HG03558 (cell line): ENCODE results near the gene ITPKC.

ENCODE experiments used
- ATAC-seq: cut with Tn5 transposase; IDR thresholded peaks from one replicate; pipeline ENCODE4 v1.9.1; 2021; ENCODE audit warnings: moderate number of reproducible peaks; ENCODE audit not compliant: unreplicated experiment; ENCODE audit errors: extremely low read depth

Gene ITPKC

GRCh38 chr19:40689339-40690049, 27.4 kb upstream of the ITPKC start:
- ATAC-seq, result no peak

- ATAC-seq, result no peak
Observed at GRCh38 chr19:40690050-40690692, 26.7 kb upstream of the ITPKC start, which contains the start of gene NUMBL. Gene NUMBL (minus strand): TSS chr19:40690651. CDS start chr19:40690483, 168 bp downstream.

- no peak for ATAC-seq
Observed at GRCh38 chr19:40690693-40691420, 26.1 kb upstream of the ITPKC start.

GRCh38 chr19:40691421-40692211, 25.3 kb upstream of the ITPKC start:
- no peak for ATAC-seq

GRCh38 chr19:40692212-40692551, 24.7 kb upstream of the ITPKC start:
- ATAC-seq, result no peak

GRCh38 chr19:40693150-40693788, 23.6 kb upstream of the ITPKC start:
- ATAC-seq, result no peak

GRCh38 chr19:40693896-40694295, 23.0 kb upstream of the ITPKC start:
- ATAC-seq, result no peak

GRCh38 chr19:40695881-40696280, 21.0 kb upstream of the ITPKC start:
- ATAC-seq, result no peak

- ATAC-seq, result no peak
Observed at GRCh38 chr19:40697007-40697406, 19.9 kb upstream of the ITPKC start.

GRCh38 chr19:40700083-40700482, 16.8 kb upstream of the ITPKC start:
- no peak for ATAC-seq

GRCh38 chr19:40701758-40702157, 15.2 kb upstream of the ITPKC start:
- ATAC-seq, result no peak

GRCh38 chr19:40702337-40703012, 14.4 kb upstream of the ITPKC start:
- ATAC-seq, result no peak

GRCh38 chr19:40703029-40703755, 13.7 kb upstream of the ITPKC start:
- no peak for ATAC-seq

GRCh38 chr19:40704491-40705361, 12.2 kb upstream of the ITPKC start:
- ATAC-seq, result no peak

GRCh38 chr19:40705362-40705651, 11.6 kb upstream of the ITPKC start:
- no peak for ATAC-seq

GRCh38 chr19:40705950-40706619, 10.8 kb upstream of the ITPKC start:
- no peak for ATAC-seq

- ATAC-seq, result no peak
Observed at GRCh38 chr19:40707615-40708014, 9.3 kb upstream of the ITPKC start.

- ATAC-seq, result no peak
Observed at GRCh38 chr19:40709817-40710216, 7.1 kb upstream of the ITPKC start.
